HPDE6-E6E7 (cell line): Measurements from ENCODE around the gene ACKR4.
"Not testable (repeated sequence)": the region's sequence is repeated elsewhere in the genome, so short reads cannot be mapped to it uniquely, and the experiment has no call there.

Experiments used
- DNase-seq: peaks from one replicate; pipeline ENCODE4 v3.0.0; 2011; ENCODE audit warnings: missing footprints; ENCODE audit errors: extremely low spot score

The ACKR4 gene

DNA sequence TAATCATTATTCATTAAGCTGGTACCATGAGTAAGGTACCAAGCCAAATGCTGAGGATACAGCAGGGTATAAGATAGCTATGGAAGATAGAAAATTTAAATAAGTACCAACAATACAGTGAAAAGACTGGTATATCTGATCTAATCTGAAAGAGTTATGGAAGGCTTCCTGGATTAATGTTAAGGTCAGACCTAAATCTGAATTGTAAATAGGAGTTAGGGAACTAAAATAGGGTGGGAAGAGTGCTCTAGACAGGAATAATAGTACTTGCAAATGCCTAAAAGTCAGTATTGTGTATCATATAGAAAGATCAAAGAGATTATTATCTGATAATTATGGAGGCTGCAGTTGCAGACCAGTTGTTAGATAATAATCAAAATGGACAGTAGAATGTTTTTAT lies 2.6 kb upstream of the ACKR4 start:
- DNase-seq: no peak

DNA sequence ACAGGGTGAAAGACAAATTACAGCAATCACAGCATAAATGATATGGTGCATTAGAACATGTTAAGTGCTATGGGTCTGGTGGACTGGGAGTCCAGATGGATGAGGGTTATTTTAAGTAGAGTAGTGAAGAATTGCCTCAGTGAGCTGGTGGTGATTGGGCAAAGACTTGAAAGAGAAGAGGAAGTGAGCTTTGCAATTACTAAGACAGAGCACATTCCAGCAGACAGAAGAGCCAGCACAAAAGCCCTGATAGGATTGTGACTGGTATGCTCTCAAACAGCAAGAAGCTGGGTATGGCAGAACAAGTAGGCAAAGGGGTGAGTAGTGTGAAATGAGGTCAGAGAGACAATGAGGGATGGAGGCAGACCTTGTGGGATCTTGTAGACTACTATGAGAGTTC lies 2.1 kb upstream of the ACKR4 start:
- no peak for DNase-seq

DNA sequence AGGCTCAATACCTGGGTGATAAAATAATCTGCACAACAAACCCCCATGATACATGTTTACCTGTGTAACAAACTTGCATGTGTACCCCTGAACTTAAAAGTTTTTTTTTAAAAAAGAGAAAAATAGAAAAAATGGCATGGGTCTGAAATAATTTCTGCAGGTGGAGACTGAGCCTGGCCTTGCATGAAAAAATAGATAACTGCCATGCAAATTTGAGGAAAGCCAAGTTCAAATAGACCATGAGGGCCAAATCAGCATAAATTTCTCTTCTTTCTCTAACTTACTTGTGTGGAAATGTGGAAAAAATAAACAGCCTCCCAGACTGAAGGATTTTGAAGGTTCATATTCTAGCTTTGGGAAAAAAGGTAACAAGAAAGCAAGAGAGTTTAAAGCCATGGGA lies 744 bp upstream of the ACKR4 start:
- DNase-seq: no peak

DNA sequence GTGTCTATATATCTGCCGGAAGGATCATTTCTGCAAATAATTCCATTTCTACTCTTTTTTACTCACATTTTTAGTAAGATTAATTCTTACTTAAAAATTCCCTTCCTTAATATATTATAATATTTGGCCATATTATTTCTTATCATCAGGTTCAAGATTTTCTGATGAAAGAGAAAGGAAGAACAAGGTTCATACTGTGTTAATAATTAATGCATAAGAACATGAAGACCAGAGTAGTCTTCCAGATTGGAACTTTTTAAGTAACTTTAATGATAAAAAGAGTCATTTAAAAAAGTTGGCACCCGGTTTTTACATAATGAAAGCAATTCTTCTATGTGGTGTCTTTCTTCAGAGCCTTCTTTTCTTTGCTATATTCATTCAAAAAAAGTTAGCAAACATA lies 590 bp downstream of the ACKR4 start:
- no peak for DNase-seq

DNA sequence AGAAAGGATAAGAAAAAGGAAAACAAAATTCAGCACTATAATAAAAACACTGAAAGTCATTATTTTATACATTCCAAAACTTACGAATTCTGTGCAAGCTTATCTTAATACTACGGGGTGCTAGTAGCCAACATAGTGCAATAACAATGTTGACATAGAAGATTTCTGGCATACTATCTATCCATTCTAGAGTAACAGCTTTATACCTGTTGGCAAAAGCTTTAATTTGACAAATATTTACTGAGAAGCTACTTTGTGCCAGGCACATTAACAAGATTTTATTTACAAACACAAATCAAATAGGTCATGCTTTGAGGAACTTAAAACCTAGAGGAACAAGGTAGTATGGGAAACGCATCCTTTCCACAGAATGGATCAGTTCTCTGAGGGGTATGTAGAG lies 1.1 kb downstream of the ACKR4 start:
- no peak for DNase-seq

DNA sequence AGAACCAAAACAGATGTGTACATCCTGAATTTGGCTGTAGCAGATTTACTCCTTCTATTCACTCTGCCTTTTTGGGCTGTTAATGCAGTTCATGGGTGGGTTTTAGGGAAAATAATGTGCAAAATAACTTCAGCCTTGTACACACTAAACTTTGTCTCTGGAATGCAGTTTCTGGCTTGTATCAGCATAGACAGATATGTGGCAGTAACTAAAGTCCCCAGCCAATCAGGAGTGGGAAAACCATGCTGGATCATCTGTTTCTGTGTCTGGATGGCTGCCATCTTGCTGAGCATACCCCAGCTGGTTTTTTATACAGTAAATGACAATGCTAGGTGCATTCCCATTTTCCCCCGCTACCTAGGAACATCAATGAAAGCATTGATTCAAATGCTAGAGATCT lies 3.5 kb downstream of the ACKR4 start:
- DNase-seq: not testable (repeated sequence)

DNA sequence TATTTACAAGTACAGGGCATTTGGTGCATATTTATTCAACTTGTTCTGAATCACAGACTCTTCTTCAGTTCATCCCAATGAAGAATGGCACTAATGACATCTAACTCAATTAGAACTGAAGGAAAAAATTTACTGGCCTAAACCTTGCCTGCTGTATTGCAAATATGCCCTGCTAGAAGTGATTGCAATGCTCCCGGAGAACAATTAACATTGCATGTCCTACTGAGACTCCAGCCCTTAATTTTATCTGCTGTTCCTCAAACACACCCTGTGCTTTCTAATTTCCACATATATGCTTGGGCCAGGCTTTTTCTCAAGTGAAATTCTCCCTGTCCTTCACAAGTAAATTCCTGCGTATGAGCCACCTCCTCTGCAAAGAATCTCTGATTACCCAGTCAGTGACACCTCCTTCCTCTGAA lies 8.3 kb downstream of the ACKR4 start:
- DNase-seq: no peak

DNA sequence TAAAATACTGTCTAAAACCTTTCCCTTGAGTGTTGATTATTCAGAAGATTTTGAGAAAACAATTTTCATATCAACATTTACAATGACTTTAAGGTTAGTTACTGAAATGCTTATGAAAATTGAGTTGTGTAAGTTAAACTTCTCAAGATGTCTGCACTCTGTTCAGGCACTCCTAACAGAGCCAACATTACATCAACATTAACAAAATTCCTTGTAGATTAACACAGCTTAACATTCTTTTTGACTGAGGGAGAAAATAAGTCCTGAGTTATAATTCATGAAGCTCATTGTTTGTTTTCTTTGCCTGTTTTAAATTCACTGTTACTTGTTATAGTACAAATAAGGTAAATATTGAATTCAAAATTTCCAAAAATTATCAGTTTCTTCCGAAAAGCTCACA lies 9.0 kb downstream of the ACKR4 start:
- no peak for DNase-seq

DNA sequence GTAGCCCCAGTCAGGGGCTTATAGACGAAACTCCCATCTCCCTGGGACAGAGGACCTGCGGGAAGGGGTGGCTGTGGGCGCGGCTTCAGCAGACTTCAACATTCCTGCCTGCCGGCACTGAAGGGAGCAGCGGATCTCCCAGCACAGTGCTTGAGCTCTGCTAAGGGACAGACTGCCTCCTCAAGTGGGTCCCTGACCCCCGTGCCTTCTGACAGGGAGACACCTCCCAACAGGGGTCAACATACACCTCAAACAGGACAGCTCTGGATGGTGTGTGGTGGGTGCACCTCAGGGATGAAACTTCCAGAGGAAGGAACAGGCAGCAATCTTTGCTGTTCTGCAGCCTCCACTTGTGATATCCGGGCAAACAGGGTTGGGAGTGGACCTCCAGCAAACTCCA lies 9.6 kb downstream of the ACKR4 start:
- not testable (repeated sequence) for DNase-seq

DNA sequence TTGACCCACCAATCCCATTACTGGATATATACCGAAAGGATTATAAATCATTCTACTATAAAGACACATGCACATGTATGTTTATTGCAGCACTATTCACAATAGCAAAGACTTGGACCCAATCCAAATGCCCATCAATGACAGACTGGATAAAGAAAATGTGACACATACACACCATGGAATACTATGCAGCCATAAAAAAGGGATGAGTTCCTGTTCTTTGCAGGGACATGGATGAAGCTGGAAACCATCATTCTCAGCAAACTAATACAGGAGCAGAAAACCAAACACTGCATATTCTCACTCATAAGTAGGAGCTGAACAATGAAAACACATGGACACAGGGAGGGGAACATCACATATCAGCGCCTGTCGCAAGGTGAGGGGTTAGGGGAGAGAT lies 18.2 kb downstream of the ACKR4 start:
- DNase-seq: not testable (repeated sequence)

DNA sequence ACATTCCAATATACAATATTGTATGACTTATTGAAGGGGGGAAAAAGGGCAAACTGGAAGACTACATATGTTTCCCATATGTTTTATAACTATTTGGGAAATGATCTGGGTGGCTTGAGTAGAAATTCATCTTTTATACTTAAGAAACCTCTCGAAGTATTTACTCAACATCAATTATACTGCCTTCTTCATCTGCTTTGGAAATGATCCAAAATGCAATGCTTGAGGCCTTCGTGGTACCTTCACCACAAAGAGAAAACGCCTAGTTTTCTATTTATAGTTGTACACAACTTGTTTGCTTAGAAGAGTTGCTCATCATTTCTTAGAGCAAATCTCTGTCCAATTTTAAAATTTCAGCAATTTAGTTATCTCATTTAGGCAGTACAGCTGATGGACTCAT lies 18.8 kb downstream of the ACKR4 start:
- DNase-seq: no peak

DNA sequence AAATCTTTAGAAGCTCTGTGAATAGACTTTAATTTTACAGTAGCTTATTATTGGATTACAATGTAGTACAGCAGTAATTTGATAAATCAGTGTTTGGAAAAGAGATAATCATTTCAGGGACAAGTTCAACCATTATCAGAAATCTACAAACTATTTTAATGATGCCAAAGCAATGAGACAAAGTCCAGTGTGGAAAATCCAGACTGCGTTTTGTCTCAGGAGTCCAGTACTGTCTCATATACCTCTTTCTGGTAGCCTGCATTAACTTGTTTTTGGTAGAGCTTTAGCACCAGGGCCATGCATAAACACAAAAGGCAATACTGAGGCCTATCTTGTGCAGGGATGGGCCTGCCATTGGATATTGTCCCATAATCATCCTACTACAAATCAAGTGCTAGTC lies 19.7 kb downstream of the ACKR4 start:
- no peak for DNase-seq

DNA sequence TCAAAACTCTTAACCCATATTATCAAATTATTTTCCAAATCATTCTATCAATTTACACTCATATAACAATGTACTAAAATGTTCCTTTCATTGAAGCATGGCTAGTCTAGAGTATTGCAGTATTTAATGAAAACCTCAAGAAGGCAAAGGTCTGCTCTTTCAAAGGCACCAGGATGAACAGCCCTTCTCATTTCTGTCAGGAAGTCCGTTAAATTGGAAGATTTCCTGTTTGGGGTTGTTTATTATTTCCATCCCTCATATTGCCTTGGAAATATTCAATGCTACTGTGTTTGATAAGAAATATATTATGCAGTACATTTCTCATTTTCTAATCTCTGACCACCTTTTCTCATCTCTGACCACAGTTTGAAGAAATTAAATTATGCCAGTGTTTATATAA lies 25.1 kb downstream of the ACKR4 start:
- DNase-seq: no peak

DNA sequence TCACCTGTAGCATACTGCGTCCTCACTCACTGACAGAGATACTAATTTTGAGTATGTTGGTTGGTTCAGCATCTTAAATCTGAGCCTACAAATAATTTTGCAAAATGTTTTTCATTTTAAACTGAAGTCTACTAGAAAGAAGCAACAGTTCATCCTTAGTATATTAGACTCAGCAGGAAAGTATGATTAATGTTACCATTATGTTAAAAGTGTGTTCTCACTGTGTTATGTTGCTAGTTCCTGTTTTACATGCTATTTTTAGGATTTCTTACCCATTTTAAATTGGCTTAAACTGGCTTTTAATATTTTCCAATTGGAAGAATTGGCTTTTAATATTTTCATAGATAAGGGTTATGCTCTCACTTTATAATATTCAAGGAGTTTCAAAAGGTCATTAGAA lies 25.7 kb downstream of the ACKR4 start:
- DNase-seq: no peak

DNA sequence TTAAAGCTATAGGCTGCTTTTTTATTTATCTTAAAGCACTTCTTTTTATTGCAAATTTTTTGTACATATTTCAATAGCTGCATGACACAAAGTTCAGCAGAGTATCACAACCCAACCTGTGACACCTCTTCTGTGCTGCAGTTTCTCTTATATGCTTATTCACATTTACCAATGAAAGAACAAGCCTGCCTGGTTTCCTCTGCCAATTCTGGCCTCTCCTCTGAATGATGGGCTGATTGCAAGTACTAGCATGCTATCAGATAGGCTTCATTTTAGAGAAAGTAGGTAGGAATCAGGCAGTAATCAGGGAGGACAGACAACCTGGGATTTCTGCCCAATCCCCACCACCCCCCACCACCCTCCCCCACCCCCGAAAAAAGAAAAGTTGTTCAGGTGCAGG lies 26.6 kb downstream of the ACKR4 start:
- peak; percentile 13 for DNase-seq

DNA sequence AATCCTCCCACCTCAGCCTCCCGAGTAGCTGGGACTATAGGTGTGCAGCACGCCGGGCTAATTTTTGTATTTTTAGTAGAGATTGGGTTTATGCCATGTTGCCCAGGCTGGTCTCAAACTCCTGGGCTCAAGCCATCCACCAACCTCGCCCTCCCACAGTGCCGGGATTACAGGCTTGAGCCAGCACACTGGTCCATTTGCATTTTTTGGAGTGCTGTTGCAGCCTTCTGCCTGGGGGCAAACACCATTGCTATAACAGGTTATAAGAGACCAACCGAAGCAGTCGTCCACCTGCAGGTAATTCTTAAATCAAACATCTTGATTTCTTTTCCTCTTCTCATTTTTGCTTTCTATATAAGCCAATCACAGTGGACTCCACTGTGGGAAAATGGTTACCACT lies 27.7 kb downstream of the ACKR4 start:
- no peak for DNase-seq

DNA sequence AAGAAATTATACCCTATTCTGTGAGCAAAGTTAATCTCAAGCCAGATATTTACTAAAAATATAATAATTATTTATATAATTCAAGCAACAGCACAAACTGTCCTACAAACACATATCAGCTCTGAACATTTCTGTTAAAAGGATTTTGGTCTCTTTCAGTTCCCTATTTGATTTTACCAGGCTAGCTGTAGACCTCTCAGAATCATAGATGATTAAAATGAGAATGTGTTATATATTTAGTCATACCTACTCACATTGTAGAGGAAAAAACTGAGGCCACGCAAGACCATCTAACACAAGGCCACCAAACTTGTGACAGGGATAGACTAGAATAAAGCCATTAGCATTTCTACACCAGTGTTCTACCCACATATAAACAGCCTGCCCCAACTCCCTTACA lies 28.5 kb downstream of the ACKR4 start:
- DNase-seq: no peak

DNA sequence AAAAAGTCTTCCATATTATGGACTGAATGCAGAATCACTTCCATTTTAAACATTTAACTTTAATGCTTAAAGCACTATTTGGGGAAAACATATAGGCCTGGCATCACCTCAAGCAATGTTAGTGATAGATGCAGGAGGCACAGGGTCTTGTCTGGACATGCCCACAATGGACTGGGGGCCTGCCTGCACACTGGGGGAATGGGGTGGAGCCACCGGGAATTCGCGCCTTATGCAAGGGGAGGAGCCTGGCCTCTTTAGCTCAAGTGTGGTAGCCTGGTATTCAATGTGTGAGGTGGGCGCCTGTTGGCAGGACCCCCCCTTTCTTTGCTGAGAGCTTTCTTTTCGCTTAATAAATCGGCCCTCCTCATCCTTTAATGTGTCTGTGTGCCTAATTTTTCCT lies 29.9 kb downstream of the ACKR4 start:
- no peak for DNase-seq

DNA sequence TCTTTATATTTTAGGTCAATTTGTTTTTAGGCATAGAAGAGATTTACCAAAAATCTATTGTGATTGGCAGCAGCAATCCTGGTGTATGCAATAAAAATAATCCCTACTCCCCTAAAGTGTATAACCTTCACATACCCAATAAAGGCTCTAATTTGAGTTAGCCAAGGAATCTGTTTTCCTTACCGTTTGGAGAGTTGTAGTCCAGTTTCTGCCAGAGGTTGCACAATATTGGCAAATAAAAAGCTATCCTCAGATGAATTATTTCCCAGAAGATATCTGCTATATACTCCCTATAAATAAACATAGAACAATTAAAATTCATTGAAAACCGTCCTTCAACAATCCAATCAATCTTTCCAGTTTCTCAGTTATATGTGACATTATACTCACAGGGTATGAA lies 31.1 kb downstream of the ACKR4 start:
- no peak for DNase-seq

DNA sequence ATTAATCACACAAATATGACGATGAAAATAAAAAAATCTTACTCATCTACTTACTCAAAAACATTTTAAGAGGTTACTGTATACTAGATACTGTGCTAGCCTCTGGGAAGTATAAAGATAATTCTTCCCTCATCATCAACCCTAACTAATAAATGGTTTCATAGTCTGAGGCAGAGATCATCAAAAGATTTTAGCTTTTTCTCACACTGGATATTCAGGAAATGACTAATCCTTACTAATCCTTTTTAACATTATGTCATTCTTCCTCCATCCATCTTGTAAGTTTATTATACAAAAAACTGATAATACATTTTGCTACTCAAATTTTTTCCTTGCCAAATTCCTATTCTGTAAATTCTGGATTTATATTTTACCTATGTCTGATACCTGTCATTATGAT lies 32.9 kb downstream of the ACKR4 start:
- DNase-seq: peak; percentile 33

DNA sequence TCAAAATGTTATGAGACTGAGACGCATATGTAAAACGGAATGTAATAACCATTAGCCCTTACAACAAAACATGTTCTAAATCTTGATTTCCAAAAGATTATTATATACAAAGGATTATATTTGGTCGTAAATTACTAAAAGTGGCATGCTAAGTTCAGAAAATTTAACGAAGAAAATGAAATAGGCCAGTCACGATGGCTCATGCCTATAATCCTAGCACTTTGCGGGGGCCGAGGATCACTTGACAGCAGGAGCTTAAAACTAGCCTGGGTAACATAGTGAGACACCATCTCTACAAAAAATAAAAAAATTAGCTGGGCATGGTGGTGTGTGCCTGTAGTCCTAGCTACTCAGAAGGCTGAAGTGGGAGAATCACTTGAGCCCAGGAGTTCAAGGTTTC lies 33.5 kb downstream of the ACKR4 start:
- no peak for DNase-seq

DNA sequence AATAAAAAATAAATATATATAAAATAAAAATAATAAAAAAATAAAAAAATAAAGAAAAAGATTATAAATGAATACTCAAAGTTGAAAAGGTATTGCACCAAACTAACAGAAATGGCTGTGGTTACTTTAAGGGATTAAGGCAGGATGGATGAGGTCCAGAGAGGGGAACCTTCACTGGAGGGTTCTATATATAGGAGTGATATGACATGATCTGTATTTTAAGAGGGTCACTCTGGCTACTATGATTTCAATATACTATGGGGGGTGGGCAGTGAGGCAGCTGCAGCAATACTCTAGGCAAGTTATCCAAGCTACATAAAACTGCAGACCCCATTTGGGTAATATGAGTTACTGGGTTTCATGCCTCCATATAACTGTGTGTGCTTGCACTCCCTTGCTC lies 38.0 kb downstream of the ACKR4 start:
- DNase-seq: no peak

DNA sequence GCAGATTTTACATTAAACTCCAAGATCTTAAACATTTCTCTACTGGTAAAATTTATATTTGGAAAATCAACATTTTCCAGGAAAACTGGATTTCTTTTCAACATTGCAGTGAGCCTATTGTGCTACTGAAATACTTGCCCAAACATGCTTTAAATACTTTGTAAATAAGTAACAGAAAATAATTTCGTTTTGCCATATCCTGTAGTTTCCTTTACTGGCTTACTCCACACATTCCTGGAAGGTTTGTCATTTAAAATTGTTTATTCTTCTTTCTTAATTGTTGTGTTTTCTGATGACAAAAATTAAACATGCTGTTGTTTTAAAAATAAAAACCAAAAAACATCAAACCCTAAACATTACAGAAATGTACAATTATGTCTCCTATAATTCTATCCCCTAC lies 40.5 kb downstream of the ACKR4 start:
- peak; percentile 52 for DNase-seq

DNA sequence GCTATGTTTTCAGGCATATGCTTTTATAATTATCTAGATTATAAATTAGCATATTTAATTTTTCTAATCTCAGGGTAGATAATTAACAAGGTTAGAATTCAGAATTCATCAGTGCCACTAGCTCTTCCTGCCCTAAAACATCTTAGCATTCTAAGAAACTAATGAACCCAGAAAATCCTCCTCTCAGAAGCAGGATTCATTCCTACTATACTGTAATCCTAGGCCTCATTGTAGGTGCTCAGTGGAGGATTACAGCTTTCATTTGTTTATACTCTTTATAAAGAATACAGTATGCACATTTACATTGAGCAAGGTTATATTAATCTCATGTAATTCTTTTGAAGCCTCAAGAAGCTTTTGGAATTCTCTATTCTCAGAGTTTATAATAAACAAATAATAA lies 41.6 kb downstream of the ACKR4 start:
- no peak for DNase-seq

DNA sequence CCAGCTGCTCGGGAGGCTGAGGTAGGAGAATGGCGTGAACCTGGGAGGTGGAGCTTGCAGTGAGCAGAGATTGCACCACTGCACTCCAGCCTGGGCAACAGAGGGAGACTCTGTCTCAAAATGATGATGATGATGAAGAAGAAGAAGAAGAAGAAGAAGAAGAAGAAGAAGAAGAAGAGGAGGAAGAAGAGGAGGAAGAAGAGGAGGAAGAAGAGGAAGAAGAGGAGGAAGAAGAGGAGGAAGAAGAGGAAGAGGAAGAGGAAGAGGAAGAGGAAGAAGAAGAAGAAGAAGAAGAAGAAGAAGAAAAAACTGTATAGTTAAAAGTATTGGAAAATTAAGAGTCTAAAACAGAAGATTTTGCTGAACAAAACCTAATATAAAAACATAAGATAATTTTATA lies 44.4 kb downstream of the ACKR4 start:
- not testable (repeated sequence) for DNase-seq
